ENCODE measurements around the gene SCFD2. TPM values are rescaled to one million over a fixed set of nuclear protein-coding genes. Genes with fewer than 3 reads are reported as not detected.

The SCFD2 gene
- total and polyA plus RNA-seq, 2 donors (not counting 3 experiments of a cell fraction or from before 2014, with no cell fraction given): 12.3 to 22.8 TPM

GRCh38 chr4:52949336-52949735, 416.5 kb downstream of the SCFD2 start:
- peaks cover 12% of the 10 kb centered on the region for H3K4me1 ChIP-seq (ENCODE audit: control insufficient read depth, extremely low read depth, insufficient read depth, low read length)
- H2AFZ ChIP-seq (ENCODE audit: low read depth, low read length): no peak overlapping the region
- no peaks in the 10 kb centered on the region for H3K79me2 ChIP-seq (ENCODE audit: control insufficient read depth, insufficient read depth, low read length)
- BruUV-seq (replicated peaks): no TSS peak
- ChIA-PET POLR2A (no interaction called here), CTCF (interaction anchor here (1.2 kb wide), 1 partner anchor 10 kb away, joined by 3 read pairs; no protein-coding TSS in a partner anchor)
- no peaks in the 10 kb centered on the region for H3K27me3 ChIP-seq (ENCODE audit: control insufficient read depth in 2 of 2, insufficient read depth in 2 of 2, low read length in 2 of 2)
- no peaks in the 10 kb centered on the region for H3K36me3 ChIP-seq (ENCODE audit: control insufficient read depth in 2 of 2, extremely low read depth in 1 of 2, insufficient read depth in 2 of 2, low read length in 2 of 2)
- no peaks in the 10 kb centered on the region for H4K20me1 ChIP-seq (replicated peaks; ENCODE audit: control insufficient read depth, extremely low read depth, insufficient read depth, low read length)
- TF ChIP-seq MYC (IDR thresholded peaks at IDR 0.05; ENCODE audit: low read depth, low read length) (no peak), JUN (IDR thresholded peaks at IDR 0.05; ENCODE audit: borderline replicate concordance, insufficient read depth, insufficient read length, low read depth) (no peak)
- H3K9me1 ChIP-seq (replicated peaks; ENCODE audit: control insufficient read depth, extremely low read depth, insufficient read depth, low read length): no peaks in the 10 kb centered on the region
- no peak for FAIRE-seq
- H3K27ac ChIP-seq (ENCODE audit: insufficient read depth, low read depth, low read length): no peak overlapping the region
- no peaks in the 10 kb centered on the region for H3K9me3 ChIP-seq (replicated peaks; ENCODE audit: control insufficient read depth, insufficient read depth, low read length)
- DNase-seq (ENCODE audit: low read depth, low spot score): no peak
- no peak overlapping the region for H3K4me2 ChIP-seq (ENCODE audit: insufficient read depth, low read length)
- intact Hi-C loops (cut with micrococcal nuclease) (no loop called here), dilution Hi-C loops (cut with MboI; ENCODE audit: extremely low pct_ligation_motif_present, low sequenced_read_pairs) (no loop called here)
- no peak overlapping the region for H3K4me3 ChIP-seq (replicated peaks in 1 of 3; ENCODE audit: insufficient read depth in 1 of 3, low read depth in 1 of 3, low read length in 3 of 3)
- no peak overlapping the region for H3K9ac ChIP-seq (replicated peaks; ENCODE audit: extremely low read depth, insufficient read depth, low read length)

- peaks cover 12% of the 10 kb centered on the region for H3K4me1 ChIP-seq (ENCODE audit: control insufficient read depth, extremely low read depth, insufficient read depth, low read length)
- ChIA-PET POLR2A (no interaction called here), CTCF (interaction anchor here (0.7 to 1.2 kb wide), 2 partner anchors 37 to 53 kb away, joined by 3 to 4 read pairs; no protein-coding TSS in a partner anchor)
- no peaks in the 10 kb centered on the region for H3K27me3 ChIP-seq (ENCODE audit: control insufficient read depth in 2 of 2, insufficient read depth in 2 of 2, low read length in 2 of 2)
- intact Hi-C loops (cut with micrococcal nuclease) (no loop called here), dilution Hi-C loops (cut with MboI; ENCODE audit: extremely low pct_ligation_motif_present, low sequenced_read_pairs) (no loop called here)
- H2AFZ ChIP-seq (ENCODE audit: low read depth, low read length): no peak overlapping the region
- H3K4me3 ChIP-seq (replicated peaks in 1 of 3; ENCODE audit: insufficient read depth in 1 of 3, low read depth in 1 of 3, low read length in 3 of 3): no peak overlapping the region
- no peak overlapping the region for H3K9ac ChIP-seq (replicated peaks; ENCODE audit: extremely low read depth, insufficient read depth, low read length)
- H4K20me1 ChIP-seq (replicated peaks; ENCODE audit: control insufficient read depth, extremely low read depth, insufficient read depth, low read length): no peaks in the 10 kb centered on the region
- H3K36me3 ChIP-seq (ENCODE audit: control insufficient read depth in 2 of 2, extremely low read depth in 1 of 2, insufficient read depth in 2 of 2, low read length in 2 of 2): no peaks in the 10 kb centered on the region
- DNase-seq (ENCODE audit: low read depth, low spot score) (no peak), FAIRE-seq (no peak)
- BruUV-seq (replicated peaks): no TSS peak
- H3K9me3 ChIP-seq (replicated peaks; ENCODE audit: control insufficient read depth, insufficient read depth, low read length): no peaks in the 10 kb centered on the region
- no peak overlapping the region for H3K4me2 ChIP-seq (ENCODE audit: insufficient read depth, low read length)
- no peak for TF ChIP-seq EZH2 (IDR thresholded peaks at IDR 0.05; ENCODE audit: borderline replicate concordance, low read depth, low read length, severe bottlenecking)
- no peak for TF ChIP-seq JUN (IDR thresholded peaks at IDR 0.05; ENCODE audit: borderline replicate concordance, insufficient read depth, insufficient read length, low read depth)
- TF ChIP-seq MAX (IDR thresholded peaks at IDR 0.05; ENCODE audit: insufficient read depth, insufficient read length): no peak
- TF ChIP-seq GATA2 (IDR thresholded peaks at IDR 0.05; ENCODE audit: insufficient read depth, insufficient read length, low read depth, low read length): no peak
- no peak for TF ChIP-seq MYC (IDR thresholded peaks at IDR 0.05; ENCODE audit: low read depth, low read length)
- TF ChIP-seq POLR2A (IDR thresholded peaks at IDR 0.05; ENCODE audit: low read depth, low read length): no peak
- no peak for TF ChIP-seq POLR2AphosphoS5 (IDR thresholded peaks at IDR 0.05; ENCODE audit: insufficient read depth, low read depth, low read length)
- no peak for TF ChIP-seq FOS (IDR thresholded peaks at IDR 0.05; ENCODE audit: borderline replicate concordance, insufficient read depth, low read length)
- no peak for TF ChIP-seq CTCF (IDR thresholded peaks at IDR 0.05; ENCODE audit: extremely low read depth in 1 of 2, insufficient read depth in 1 of 2, low read depth in 1 of 2, low read length in 2 of 2)
- H3K79me2 ChIP-seq (ENCODE audit: control insufficient read depth, insufficient read depth, low read length): no peaks in the 10 kb centered on the region
- no peaks in the 10 kb centered on the region for H3K9me1 ChIP-seq (replicated peaks; ENCODE audit: control insufficient read depth, extremely low read depth, insufficient read depth, low read length)
- H3K27ac ChIP-seq (ENCODE audit: insufficient read depth, low read depth, low read length): no peak overlapping the region
These were observed 417.8 kb downstream of the SCFD2 start for GRCh38 chr4:52948057-52948423.
